Stimulated activated CD8-positive, alpha-beta memory T cell treated with anti-CD3 and anti-CD28 coated beads, Interleukin-15, amount 100 ng/mL, for 48 hours (primary cell): ENCODE data around the gene BNIP2.

Source experiments
- DNase-seq, 2 donors: peaks; one replicate each; pipeline ENCODE4 v3.0.0-alpha.2; 2020; ENCODE audit warnings: low read depth in 2 of 2

Gene BNIP2

DNA sequence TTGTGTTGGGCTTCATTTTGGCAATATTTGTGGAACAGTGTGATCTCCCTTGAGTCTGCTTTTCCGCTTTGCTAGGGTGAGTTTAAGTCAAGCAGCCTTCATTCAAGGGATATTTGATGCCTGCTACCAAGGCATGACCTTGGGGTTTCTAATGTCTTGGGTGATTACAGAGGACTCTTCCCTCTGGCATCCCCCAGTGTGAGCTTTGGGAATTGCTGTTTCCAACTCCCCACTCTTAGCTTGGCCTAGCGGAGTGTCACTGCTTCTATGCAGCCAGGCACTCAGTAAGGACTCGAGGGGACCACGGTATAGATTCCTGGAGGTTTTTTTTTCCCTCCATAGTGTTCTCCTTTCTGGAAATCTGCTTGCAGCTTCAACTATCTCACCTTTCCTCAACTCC lies 56.4 kb downstream of the BNIP2 start:
- no peak for DNase-seq

GRCh38 chr15:59622289-59622688 lies 66.8 kb downstream of the BNIP2 start:
- peak; percentile 42 to 58 for DNase-seq

DNA sequence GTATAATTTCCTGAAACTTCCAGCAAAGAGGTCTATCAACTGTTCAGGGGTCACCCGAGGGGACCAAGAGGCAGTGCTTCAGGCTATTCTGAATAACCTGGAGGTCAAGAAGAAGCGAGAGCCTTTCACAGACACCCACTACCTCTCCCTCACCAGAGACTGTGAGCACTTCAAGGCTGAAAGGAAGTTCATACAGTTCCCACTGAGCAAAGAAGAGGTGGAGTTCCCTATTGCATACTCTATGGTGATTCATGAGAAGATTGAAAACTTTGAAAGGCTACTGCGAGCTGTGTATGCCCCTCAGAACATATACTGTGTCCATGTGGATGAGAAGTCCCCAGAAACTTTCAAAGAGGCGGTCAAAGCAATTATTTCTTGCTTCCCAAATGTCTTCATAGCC lies 70.7 kb downstream of the BNIP2 start:
- no peak for DNase-seq

- no peak for DNase-seq
Observed at GRCh38 chr15:59616379-59616778, 72.7 kb downstream of the BNIP2 start.

GRCh38 chr15:59615661-59616060 lies 73.5 kb downstream of the BNIP2 start:
- DNase-seq: no peak

DNA sequence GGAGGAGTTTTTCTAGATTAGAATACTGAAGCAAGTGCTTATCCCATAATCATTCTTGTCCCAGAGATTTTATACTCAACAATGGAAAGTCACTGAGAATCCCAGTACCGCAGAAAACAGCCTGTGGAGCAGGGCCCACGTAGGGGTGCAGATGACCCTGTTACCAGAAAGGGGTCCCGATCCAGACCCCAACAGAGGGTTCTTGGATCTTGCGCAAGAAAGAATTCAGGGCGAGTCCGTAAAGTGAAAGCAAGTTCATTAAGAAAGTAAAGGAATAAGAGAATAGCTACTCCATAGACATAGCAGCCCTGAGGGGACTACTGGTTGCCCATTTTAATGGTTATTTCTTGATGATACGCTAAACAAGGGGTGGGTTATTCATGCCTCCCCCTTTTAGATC lies 75.0 kb downstream of the BNIP2 start:
- no peak for DNase-seq

GRCh38 chr15:59611276-59612260 lies 77.6 kb downstream of the BNIP2 start, which contains the start of gene GCNT3:
TSS of gene GCNT3 (plus strand) at chr15:59611783. CDS start at chr15:59618239, 6,456 bp downstream.
- no peak for DNase-seq

DNA sequence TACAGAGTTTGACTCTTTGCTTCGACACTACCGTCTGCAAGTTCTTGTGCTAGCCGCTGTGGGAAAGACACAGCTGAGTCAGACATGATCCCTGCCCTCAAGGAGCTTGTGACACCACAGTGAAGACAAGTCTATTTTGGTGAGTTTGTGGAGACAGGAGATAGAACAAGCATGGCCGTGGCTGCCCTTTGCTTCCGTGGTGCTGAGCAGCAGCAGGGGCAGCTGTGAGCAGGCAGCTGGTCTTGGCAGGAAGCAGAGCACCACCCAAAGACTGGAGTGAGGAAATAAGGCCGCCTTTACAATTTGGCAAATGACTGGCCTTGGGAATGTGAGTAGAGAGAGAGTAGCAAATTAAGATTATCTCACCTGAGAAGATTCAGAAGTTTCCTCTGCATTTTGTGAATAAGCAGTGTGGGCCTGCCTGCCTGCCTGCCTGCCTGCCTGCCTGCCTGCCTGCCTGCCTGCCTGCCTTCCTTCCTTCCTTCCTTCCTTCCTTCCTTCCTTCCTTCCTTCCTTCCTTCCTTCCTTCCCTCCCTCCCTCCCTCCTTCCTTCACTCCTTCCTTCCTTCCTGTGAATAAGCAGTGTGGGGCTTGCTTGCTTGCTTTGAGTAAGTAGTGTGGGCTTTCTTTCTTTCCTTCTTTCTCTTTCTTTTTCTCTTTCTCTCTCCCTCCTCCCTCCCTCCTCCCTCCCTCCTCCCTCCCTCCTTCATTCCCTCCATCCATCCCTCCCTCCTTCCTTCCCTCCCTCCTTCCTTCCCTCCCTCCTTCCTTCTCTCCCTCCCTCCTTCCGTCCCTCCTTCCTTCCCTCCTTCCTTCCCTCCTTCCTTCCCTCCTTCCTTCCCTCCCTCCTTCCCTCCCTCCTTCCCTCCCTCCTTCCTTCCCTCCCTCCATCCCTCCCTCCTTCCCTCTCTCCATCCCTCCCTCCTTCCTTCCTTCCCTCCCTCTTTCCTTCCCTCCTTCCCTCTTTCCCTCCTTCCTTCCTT lies 79.1 kb downstream of the BNIP2 start:
- no peak for DNase-seq
